Spleen (tissue), 11 donors: ENCODE results near the gene ACKR2. TPM values are rescaled to one million over a fixed set of nuclear protein-coding genes. Genes with fewer than 3 reads are reported as not detected.

Experiments
- DNase-seq: peaks from one replicate; pipeline ENCODE4 v3.0.0-alpha.2; 2020
- H3K27ac ChIP-seq, 8 donors: fragments of 200-600 bp; sonication (generic) in 7 of 8; 1 replicate in 4 of 8; 2 replicates in 4 of 8; pipeline versions ENCODE4 v1.5.0 to v1.8.0; 2016 to 2021; ENCODE audit warnings: inconsistent platforms in 4 of 8, mild to moderate bottlenecking in 4 of 8, moderate library complexity in 1 of 8
- H3K27me3 ChIP-seq, 7 donors: fragments of 200-600 bp; sonication (generic) in 6 of 7; replicated peaks in 1 of 7; 1 replicate in 4 of 7; 2 replicates in 3 of 7; pipeline versions ENCODE4 v1.5.0 to v1.8.0; 2016 to 2021; ENCODE audit warnings: inconsistent platforms in 3 of 7, mild to moderate bottlenecking in 1 of 7
- H3K36me3 ChIP-seq, 6 donors: fragments of 200-600 bp; sonication (generic) in 5 of 6; 1 replicate in 4 of 6; 2 replicates in 2 of 6; pipeline versions ENCODE4 v1.5.0 to v1.8.0; 2016 to 2021; ENCODE audit warnings: inconsistent platforms in 2 of 6
- H3K4me1 ChIP-seq, 6 donors: fragments of 200-600 bp; sonication (generic) in 5 of 6; 1 replicate in 3 of 6; 2 replicates in 3 of 6; pipeline versions ENCODE4 v1.5.0 to v1.8.0; 2016 to 2021; ENCODE audit warnings: inconsistent platforms in 3 of 6
- H3K4me3 ChIP-seq, 8 donors: fragments of 200-600 bp; sonication (generic) in 7 of 8; 1 replicate in 4 of 8; 2 replicates in 4 of 8; pipeline versions ENCODE4 v1.5.0 to v1.8.0; 2016 to 2021; ENCODE audit warnings: inconsistent platforms in 4 of 8, mild to moderate bottlenecking in 4 of 8, moderate library complexity in 2 of 8
- H3K9me3 ChIP-seq, 8 donors: fragments of 200-600 bp; sonication (generic) in 7 of 8; 1 replicate in 4 of 8; 2 replicates in 4 of 8; pipeline versions ENCODE4 v1.5.0 to v1.8.0; 2016 to 2021; ENCODE audit warnings: inconsistent platforms in 4 of 8
- POLR2A ChIP-seq, 3 donors: fragments of 450-650 bp; IDR thresholded peaks; one replicate each; pipeline ENCODE4 v1.5.1; 2017; ENCODE audit warnings: antibody characterized with exemption in 3 of 3, mild to moderate bottlenecking in 1 of 3
- POLR2AphosphoS5 ChIP-seq, 3 donors: sonication (generic); formaldehyde crosslinking; IDR thresholded peaks; one replicate each; pipeline ENCODE4 v1.5.1; 2017; ENCODE audit warnings: antibody characterized with exemption in 3 of 3
- WGBS, 5 donors: extraction: QIAGEN DNeasy Blood & Tissue Kit in 3 of 5; methylation state at CpG; one replicate each; pipeline versions ENCODE4 v1.1.5 to v1.1.7; 2013 to 2018; 5-methylcytosine and 5-hydroxymethylcytosine counted together
- intact Hi-C: fragments of 100-400 bp; cut with DNase I; formaldehyde crosslinking; loops from one replicate; pipeline ENCODE4 v1.15.0; 2023; ENCODE audit warnings: low total_unique reads
- polyA plus RNA-seq, 3 donors: library from polyadenylated mRNA; stranded (reverse); fragments of 200-250 nt; gene quantifications; one replicate each; pipeline ENCODE4 v1.2.1, GENCODE V29; 2013
- total RNA-seq, 7 donors: library from RNA; depleted of rRNA in 3 of 7; stranded (reverse); fragments of >200 nt in 3 of 7; fragmentation: NEBNext Ultra II Directional in 4 of 7; extraction: Animal tissue kit (Norgen Biotek cat#: 25700) in 4 of 7; gene quantifications; one replicate each; pipeline versions ENCODE4 v1.1.0 to v1.2.1, GENCODE V29; 2016 to 2021
- TF ChIP-seq, protein P1 (sequence below), 11 experiments: fragments of 200-600 bp in 7 of 11; fragments of 450-650 bp in 4 of 11; sonication (generic) in 4 of 11; IDR thresholded peaks in 8 of 11; conservative IDR thresholded peaks in 3 of 11; 1 replicate in 7 of 11; 2 replicates in 4 of 11; pipeline versions ENCODE4 v1.4.0 to v1.8.0; 2016 to 2021; ENCODE audit warnings: antibody characterized with exemption in 11 of 11, inconsistent platforms in 4 of 11, mild to moderate bottlenecking in 1 of 11
- donor health status: healthy with polysubstance abuse.
- donor health status: DM: no; HTN: no; CAD: no; lungs with moderate emphysema.
- donor health status: DM: no; HTN: no; CAD: no.
- donor health status: Bipolar disorder and iron deficiency.
- donor health status: healthy.
- donor health status: DM: no; HTN: no; CAD: no.
- donor health status: DM: yes; HTN: yes; CAD: no.

ACKR2 gene
- total and polyA plus RNA-seq, 10 donors: 0.17 to 4.4 (median 0.94) TPM

GRCh38 chr3:42856544-42856943 is 47.3 kb downstream of the ACKR2 start:
- Histone ChIP-seq H3K36me3 (no peaks in the 10 kb centered on the region), H3K27ac (no peak overlapping the region), H3K4me3 (no peak overlapping the region), H3K27me3 (peaks cover 0 to 4% (median 0%) of the 10 kb centered on the region in 7 donors), H3K9me3 (no peaks in the 10 kb centered on the region), H3K4me1 (peaks cover 0 to 15% (median 0%) of the 10 kb centered on the region in 6 donors)
- 57 to 77% (median 70%) methylated on average over 3 of the region's 3 CpGs for WGBS, 5 donors
- TF ChIP-seq POLR2A (IDR thresholded peaks at IDR 0.05) (no peak), POLR2AphosphoS5 (IDR thresholded peaks at IDR 0.05) (no peak)
- TF ChIP-seq, protein P1, sequence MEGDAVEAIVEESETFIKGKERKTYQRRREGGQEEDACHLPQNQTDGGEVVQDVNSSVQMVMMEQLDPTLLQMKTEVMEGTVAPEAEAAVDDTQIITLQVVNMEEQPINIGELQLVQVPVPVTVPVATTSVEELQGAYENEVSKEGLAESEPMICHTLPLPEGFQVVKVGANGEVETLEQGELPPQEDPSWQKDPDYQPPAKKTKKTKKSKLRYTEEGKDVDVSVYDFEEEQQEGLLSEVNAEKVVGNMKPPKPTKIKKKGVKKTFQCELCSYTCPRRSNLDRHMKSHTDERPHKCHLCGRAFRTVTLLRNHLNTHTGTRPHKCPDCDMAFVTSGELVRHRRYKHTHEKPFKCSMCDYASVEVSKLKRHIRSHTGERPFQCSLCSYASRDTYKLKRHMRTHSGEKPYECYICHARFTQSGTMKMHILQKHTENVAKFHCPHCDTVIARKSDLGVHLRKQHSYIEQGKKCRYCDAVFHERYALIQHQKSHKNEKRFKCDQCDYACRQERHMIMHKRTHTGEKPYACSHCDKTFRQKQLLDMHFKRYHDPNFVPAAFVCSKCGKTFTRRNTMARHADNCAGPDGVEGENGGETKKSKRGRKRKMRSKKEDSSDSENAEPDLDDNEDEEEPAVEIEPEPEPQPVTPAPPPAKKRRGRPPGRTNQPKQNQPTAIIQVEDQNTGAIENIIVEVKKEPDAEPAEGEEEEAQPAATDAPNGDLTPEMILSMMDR (IDR thresholded peaks at IDR 0.05 in 8 of 11, conservative IDR thresholded peaks at IDR 0.05 in 3 of 11): no peak
- intact Hi-C loops: no loop called here
- no peak for DNase-seq

- 92 to 94% (median 93%) methylated on average over 15 of the region's 15 CpGs for WGBS, 5 donors
Observed at GRCh38 chr3:42864321-42864950, 55.2 kb downstream of the ACKR2 start.

GRCh38 chr3:42865256-42865655 is 56.0 kb downstream of the ACKR2 start:
- Histone ChIP-seq H3K9me3 (no peaks in the 10 kb centered on the region), H3K4me3 (no peak overlapping the region), H3K4me1 (no peaks in the 10 kb centered on the region), H3K27me3 (no peaks in the 10 kb centered on the region), H3K27ac (no peak overlapping the region), H3K36me3 (no peaks in the 10 kb centered on the region)
- TF ChIP-seq POLR2AphosphoS5 (IDR thresholded peaks at IDR 0.05): no peak
- no peak for DNase-seq
- 86 to 96% (median 91%) methylated on average over 8 of the region's 8 CpGs for WGBS, 5 donors
- intact Hi-C loops: no loop called here

More at GRCh38 chr3:42864321-42864950, 55.2 kb downstream of the ACKR2 start:
- Histone ChIP-seq H3K27me3 (no peaks in the 10 kb centered on the region), H3K9me3 (no peaks in the 10 kb centered on the region), H3K4me1 (no peaks in the 10 kb centered on the region), H3K4me3 (no peak overlapping the region), H3K36me3 (no peaks in the 10 kb centered on the region), H3K27ac (no peak overlapping the region)
- intact Hi-C loops: no loop called here
- DNase-seq: no peak
- TF ChIP-seq, protein P1 (IDR thresholded peaks at IDR 0.05 in 8 of 11, conservative IDR thresholded peaks at IDR 0.05 in 3 of 11): no peak
- TF ChIP-seq POLR2AphosphoS5 (IDR thresholded peaks at IDR 0.05) (no peak), POLR2A (IDR thresholded peaks at IDR 0.05) (no peak)

DNA sequence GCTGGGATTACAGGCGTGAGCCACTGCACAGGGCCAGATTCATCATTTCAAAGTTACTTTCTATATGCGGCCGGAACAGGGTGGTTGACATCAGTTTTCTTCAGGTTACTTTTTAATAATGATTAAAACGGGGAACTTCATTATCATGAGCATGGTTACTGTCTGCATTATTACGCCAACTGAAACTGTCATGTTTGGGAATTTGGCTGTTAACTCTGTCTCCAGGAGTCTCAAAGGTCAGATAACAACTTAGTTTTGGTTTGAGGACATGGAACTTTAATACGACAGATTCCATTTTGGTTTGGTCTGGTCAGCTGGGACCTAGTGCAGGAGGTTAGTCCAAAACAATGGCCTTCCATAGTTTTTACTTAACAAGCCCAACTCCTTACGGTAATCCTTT is 57.9 kb downstream of the ACKR2 start:
- H3K36me3 ChIP-seq: no peaks in the 10 kb centered on the region
- TF ChIP-seq POLR2A (IDR thresholded peaks at IDR 0.05) (no peak), POLR2AphosphoS5 (IDR thresholded peaks at IDR 0.05) (no peak)
- TF ChIP-seq, protein P1 (IDR thresholded peaks at IDR 0.05 in 8 of 11, conservative IDR thresholded peaks at IDR 0.05 in 3 of 11): no peak
- H3K4me1 ChIP-seq: no peaks in the 10 kb centered on the region
- H3K9me3 ChIP-seq: no peaks in the 10 kb centered on the region
- H3K27me3 ChIP-seq: no peaks in the 10 kb centered on the region
- no peak overlapping the region for H3K27ac ChIP-seq
- H3K4me3 ChIP-seq: no peak overlapping the region
- intact Hi-C loops: no loop called here
- WGBS, 5 donors: 79 to 93% (median 90%) methylated on average over 7 of the region's 7 CpGs
- DNase-seq: no peak
